NCI-H1048 (cell line): Measurements from ENCODE around the gene PPID.
"Not testable (repeated sequence)": the region's sequence is repeated elsewhere in the genome, so short reads cannot be mapped to it uniquely, and the experiment has no call there.

Experiments used
- DNase-seq: peaks from one replicate; lab custom pipeline; 2025; lab: John Stamatoyannopoulos, UW

The PPID gene

DNA sequence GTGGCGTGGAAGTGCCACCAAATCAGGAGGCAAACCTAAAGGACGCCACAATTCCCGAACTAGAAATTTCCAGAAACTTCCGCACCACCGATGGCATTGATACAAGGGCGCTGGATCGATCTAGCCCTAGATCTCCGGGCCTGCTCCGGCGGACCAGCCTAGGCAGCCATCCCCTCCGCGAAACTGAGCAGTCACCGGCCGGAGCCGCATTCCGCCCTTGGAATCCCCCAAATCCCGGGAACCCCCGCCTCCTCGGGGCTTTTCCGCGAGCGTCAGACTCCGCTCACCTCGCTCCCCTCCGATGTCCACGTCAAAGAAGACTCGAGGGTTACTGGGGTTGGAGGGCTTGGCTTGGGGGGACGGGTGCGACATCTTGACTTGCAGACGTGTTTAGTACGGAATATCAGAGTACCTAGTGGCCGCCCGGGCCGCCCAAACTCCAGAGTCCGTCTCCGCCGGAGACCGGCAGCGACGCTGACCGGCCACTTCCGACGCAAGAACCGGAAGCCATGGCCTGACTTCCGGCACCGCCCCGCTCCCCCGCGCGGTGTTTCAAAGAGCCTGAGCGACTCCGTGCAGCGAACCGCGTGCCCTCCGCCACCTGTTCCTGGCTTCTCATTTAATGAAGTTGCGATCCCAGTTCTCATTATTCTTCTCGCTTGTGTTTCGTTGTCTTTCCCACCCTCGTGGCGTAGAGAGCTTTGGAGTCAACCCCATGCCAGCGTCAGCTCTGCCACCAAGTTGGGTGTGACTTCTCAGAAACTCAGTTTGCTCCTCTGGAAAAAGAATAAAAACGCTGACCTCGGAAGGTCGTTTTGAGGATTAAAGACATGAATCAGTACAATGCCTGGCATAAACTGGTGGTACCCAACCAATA lies at the start of gene PPID:
TSS of gene PPID (minus strand) at position 480 of the 877 bp plus-strand sequence. CDS start at position 372, 108 bp downstream.
- peak; percentile 23 for DNase-seq

DNA sequence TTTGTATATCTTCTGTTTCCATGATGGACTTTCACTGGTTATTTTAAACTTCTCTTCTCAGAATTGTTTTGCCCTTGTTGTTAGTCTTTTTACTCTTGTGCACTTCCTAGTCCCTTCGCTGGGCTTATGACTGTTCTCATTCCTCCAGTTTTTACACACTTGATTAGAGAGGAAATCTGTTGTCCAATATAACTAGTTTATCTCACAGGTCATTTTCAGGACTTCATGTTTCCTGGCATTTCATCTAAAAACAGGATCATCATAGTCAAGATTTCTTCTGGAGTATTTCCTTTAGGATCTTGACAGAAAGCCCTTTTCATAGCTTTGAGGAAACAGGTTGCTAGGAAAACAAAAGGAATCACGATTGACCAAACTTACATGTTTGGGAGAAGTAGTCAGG lies 48.6 kb upstream of the PPID start:
- no peak for DNase-seq

DNA sequence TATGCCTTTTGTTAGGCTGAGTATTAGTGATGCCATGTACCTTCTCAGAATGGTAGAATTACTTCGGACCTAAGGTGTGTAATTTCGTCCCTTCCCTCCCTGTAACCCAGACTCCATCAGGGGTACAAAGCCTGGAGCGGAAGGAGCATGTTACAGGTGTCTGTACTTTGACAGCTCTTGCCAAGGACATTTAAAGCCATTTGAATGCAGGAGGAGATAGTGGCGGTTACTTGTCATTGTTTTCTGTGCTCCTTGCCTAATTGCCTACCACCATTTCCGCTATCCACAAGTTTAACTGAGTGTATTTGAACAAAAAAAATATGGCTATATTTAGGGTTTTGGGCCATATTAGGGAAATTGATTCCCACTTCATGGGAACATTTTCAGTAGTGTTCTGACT lies 47.5 kb upstream of the PPID start:
- no peak for DNase-seq

DNA sequence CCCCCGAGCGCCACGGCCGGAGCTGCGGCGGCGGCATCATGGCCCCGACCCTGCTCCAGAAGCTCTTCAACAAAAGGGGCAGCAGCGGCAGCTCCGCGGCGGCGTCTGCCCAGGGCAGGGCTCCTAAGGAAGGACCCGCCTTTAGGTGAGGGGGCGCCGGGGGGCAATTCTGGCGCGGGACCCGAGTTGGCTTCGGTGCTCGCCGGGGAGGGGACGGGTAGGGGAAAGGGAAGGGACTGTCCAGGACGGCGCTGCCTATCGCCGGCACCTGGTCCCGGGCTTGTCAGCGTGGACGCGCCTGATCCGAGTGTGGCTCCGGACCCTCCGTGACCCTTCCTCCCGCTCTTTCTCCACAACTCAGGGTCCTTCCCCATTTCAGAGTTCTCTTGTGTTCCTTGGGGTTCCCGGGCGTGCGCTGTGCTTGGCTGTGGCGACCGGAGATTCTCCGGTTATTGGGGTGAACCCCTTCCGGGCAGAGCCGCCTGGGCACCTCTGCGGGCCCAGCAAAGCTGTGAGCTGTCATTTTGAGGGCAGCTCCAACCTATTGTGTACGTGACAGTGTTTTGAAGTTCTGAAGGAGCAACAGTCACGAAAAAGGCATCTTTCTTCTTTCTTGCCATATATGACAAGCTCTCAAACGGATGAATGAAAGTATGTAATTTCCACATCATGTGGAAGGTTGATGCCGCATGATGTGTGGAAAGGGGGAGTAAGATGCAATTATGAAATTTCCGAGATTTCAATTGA lies 46.2 kb upstream of the PPID start:
- DNase-seq = no peak

DNA sequence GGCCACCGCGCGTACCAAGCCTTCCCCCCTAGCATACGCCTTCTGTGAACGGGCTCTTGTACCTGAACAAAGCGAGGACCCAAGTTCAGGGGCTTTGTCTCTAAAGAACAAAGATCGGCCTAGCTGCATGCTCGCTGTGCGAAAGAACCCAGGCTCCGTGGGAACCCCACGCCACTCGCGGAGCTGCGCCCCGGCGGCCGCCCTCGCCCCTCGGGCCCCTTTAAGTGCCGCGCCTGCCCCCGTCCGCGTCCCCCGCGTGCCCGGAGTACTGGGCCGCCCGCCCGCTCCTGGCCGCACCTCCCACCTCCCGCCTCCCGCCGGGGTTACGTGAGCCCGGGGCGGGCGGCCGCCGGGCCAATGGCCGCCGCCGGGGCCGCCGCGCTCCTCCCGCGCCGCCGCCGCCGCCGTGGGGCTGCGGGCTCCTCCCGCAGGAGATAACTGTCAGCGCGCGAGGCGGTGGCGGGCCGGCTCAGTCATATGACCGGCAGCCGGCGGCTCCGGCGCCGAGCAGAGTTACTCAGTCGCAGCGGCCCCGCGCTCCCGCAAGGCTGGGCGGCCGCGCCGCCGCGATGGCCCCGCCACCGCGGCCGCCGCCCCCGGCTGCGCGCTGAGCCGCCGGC lies 45.5 kb upstream of the PPID start, which contains the start of gene FNIP2:
TSS of gene FNIP2 (plus strand) at position 472 of the 620 bp plus-strand sequence. CDS start 187 bp downstream, outside the sequence.
- DNase-seq = no peak

DNA sequence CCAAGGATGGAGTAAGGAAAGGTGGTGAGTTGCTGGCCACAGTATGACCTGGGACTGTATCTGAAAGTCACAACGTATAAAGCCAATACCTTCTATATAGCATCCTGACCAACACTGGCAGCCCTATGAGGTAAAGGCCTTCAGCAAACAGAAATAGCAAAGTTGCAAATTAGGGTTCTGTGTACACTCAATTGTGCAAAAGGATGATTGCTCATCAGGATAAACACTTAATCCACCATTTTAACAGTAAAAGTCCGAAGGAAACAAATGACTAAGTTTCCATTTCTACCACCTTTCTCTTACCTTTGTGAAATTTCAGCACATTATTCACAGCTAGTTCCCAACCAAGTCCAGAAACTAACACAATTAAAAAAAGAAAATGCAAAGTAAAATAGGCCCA lies 44.3 kb upstream of the PPID start:
- no peak for DNase-seq

DNA sequence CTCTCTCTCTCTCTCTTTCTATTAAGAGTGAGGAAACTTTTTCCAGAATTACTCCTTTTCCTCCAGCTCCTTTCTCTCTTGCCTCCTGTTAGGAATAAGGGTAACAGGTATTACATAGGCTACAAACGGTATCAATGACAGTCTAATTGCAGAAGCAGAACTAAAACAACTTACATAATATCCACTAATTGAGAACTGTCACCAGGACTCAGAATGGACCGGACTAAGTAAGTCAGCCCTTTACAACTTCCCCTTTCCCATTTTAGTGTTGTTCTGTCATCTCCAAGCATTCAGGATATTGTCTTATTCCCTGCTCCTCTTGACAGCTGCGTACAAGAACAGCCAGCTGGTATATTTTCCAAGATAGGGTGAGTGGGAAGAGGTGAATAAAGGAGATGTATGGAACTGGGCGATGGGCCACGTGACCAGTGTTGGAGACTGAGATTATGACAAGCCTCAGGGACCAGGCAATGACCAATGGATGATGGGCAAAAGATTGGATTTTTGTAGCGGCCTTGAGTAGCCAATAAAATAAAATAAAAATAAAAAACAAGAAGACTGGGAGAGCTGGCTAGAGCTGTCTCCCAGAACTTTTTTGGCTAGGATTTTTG lies 43.3 kb upstream of the PPID start:
- no peak for DNase-seq

DNA sequence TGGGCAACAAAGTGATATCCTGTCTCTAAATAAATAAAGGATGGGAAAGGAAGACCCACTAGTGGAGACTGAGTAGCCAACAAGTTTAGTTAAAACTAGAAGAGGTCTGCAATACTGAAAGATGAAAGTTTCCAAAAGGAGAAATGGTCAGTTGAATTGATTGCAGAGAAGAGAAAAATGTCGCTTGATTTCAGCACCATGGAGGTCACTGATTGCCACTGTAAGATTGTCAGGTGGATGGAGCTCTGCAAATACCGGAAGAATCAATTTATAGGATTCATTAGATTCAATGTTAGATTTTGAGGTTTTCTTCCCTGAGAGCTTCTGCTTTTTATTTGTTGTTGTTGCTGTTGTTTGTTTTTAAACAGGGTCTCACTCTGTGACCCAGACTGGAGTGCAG lies 40.3 kb upstream of the PPID start:
- no peak for DNase-seq

DNA sequence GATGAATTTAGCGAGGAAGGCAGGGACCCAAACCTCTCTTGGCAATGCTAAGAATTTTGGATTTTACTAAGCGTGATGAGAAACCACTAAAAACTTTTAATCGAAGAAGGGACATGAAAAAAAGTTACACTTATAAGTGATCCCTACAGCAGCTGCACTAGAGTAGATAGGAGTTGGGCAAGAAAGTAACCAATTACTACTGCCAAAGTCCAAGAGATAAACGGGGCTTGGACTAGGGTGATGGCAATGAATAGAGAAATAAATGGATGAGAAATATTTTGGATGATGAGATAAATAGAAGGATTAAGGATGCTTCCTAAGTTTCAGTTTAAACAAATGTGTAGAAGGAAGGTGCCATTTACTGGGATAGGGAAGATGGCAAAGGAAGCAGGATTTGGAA lies 39.4 kb upstream of the PPID start:
- no peak for DNase-seq

DNA sequence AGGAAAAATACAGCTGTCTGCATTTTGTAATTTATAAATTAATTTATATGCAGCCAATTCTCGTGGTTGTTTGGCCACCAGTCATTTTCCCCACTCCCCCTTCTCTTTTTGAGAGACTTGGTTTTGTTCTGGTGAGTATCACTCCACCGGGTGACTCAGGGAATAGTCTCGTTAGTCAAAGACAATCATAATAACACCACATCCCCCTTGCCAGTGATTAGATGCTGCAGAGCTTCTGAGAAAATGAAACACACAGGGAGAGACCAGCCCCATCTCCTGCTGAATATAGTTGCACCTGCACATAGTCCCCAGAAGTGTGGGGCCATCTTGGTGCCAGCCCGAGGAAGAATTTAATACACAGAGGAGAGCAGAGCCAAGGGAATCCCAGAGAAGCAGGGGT lies 37.7 kb upstream of the PPID start:
- DNase-seq = no peak

DNA sequence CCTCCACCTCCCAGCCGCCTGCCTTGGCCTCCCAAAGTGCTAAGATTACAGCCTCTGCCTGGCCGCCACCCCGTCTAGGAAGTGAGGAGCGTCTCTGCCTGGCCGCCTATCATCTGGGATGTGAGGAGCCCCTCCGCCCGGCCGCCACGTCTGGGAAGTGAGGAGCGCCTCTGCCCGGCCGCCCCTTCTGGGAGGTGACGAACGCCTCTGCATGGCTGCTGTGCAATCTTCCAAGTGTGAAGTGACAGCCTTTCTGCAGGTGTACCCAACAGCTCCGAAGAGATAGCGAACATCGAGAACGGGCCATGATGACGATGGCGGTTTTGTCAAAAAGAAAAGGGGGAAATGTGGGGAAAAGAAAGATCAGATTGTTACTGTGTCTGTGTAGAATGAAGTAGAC lies 36.3 kb upstream of the PPID start:
- DNase-seq = not testable (repeated sequence)

DNA sequence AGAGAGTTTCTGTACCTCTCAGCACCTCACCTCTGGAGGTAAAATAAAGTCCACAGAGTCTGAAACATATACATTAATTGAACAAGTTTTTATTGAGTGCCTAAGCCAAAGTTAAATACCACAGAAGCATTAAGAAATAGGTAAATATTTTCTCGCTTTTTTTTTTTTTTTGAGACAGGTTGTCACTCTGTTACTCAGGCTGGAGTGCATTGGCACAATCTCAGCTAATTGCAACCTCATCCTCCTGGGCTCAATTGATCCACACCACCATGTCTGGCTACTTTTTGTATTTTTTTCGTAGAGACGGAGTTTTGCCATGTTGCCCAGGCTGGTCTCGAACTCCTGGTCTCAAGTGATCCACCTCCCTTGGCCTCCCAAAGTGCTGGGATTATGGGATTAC lies 35.5 kb upstream of the PPID start:
- no peak for DNase-seq

DNA sequence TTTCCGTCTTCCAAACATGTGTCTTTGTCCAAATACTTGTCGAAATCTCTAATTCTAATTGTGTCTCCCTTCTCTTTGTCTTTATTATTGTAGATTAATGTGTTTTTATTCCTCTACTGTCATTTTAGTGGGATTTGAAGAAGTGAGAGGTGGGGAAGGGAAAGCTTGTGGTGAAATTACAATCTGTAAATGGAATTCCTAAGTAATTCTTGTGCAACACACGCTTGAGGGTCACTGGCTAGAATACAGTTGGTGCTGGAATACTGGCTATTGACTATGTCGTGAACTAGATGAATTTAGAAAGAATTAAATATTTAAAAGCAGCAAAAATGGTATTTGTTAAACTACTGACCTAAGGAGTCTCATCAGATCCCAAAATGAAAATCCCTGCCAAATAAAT lies 34.9 kb upstream of the PPID start:
- no peak for DNase-seq

DNA sequence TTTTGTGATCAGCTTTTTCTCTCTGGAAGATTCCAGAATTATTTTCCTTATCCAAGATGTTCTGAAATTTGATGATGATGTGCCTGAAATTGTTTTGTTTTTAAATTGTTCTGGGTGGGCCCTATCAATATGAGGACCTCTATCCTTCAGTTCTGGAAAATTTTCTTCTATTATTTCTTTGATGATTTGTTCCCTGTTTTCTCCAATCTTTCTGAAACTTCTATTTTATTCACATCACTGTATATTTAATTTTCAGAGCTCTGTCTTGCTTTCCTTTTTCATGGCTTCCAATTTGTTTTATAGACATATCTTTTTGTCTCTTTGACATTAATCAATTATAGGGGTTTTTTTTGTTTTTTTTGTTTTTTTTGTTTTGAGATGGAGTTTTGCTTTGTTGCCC lies 33.4 kb upstream of the PPID start:
- no peak for DNase-seq

DNA sequence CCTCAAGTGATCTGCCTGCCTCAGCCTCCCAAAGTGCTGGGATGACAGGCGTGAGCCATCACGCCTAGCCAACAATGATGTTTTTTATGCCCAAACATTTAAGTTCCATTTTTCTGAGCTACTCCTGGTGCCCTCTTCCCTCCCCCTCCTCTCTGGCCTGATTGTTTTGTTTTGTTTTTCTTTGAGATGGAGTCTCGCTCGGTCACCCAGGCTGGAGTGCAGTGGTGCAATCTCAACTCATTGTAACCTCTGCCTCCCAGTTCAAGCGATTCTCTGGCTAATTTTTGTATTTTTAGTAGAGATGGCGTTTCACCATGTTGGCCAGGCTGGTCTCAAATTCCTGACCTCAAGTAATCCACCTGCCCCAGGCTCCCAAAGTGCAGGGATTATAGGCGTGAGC lies 32.6 kb upstream of the PPID start:
- not testable (repeated sequence) for DNase-seq

DNA sequence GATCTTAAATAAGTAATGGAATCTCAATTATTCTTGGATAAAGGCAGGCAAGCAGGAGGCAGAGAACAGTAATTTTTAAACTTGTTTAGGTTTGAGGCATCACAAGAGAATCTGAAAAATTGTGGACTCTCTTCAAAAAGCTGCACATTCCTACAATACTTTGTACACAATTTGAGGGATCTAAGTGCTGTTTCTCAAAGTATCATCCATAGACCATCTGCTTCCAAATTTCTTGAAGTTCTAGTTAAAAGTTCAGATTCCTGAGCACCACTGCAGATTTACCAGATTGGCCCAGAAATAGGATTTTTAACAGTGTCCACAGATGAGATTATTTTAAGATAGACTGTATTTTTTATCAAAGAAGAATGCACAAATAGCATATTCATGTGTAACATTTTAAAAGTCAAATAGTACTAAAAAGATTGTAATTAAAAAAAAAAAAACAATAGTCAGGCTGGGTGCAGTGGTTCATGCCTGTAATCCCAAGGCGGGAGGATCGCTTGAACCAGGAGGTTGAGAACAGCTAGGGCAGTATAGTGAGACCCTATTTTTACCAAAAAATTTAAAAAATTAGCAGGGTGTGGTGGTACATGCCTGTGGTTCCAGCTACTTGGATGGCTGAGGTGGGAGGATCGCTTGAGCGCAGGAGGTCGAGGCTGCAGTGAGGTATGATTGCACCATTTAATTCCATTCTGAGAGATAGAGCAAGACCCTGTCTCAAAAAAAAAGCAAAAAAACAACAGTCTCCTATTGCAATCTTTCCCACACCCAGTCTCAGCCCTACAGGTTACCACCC lies 31.4 kb upstream of the PPID start:
- no peak for DNase-seq

DNA sequence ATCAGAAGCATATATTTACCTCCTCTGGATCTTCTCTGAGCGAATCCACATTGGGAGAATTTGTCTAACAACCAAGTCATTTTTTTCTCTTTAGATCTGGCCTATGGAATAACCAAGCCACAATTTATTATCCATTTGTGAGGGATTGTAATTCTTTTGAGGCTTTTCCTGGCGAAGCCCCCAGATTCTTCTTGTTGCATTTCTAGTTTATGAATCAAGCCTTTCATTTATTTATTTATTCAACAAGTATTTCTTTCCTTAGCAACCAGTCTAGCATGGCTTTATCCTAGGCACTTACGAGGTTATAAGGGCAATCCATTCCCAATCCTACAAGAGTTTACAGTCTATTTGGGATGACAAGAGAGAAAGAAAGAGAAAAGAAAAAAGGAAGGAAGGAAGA lies 27.2 kb upstream of the PPID start:
- DNase-seq = no peak

DNA sequence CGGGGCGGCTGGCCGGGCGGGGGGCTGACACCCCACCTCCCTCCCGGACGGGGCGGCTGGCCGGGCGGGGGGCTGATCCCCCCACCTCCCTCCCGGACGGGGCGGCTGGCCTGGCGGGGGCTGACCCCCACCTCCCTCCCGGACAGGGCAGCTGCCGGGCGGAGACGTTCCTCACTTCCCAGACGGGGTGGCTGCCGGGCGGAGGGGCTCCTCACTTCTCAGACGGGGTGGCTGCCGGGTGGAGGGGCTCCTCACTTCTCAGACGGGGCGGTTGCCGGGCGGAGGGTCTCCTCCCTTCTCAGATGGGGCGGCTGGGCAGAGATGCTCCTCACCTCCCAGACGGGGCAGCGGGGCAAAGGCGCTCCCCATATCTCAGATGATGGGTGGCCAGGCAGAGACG lies 23.3 kb upstream of the PPID start:
- DNase-seq = not testable (repeated sequence)

DNA sequence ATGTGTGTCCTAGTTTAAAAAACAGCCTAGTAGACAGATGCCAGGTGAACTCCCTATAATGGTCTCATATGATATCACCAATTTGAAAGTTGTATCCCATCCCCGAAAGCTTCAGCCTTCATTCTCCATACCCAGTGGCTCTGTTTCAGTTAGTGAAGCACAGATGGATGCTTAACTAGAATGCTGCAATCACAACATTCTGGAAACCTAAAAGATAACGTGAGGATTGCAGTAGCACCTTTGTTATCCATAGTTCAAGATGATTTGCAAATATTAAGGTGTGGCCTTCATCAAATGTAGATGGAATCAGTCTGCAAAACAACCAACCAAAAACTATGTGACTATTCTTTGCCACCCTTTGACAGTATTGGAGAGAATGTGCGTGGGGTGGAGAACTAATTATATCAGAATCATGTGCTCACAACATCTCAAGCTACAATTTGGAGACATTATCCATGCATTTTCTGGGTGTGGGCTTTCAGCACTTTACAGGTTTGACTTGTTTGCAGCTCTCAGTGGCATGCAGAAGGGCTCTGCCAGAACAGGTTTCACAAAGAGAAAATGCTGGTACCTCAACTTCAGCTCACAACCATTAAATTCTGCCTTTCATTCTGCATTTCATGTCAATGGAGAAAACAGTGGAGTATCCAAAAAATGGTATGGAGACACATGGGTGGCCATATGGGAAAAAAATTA lies 18.3 kb upstream of the PPID start:
- DNase-seq = no peak

DNA sequence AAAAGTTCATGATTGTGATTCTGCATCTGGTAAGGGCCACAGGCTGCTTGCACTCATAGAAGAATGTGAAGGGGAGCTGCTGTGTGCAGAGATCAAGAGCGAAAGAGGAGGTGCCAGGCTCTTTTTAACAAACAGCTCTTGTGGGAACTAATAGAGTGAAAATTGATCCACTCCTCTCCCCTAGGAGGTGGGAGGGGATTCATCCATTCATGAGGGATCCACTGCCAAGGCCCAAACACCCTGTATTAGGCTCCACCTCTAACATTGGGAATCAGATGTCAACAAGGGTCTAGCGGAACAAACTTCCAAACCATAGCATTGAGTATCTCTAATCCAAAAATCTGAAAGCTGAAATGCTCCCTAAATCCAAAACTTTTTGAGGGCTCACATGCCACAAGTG lies 16.4 kb upstream of the PPID start:
- DNase-seq = no peak

DNA sequence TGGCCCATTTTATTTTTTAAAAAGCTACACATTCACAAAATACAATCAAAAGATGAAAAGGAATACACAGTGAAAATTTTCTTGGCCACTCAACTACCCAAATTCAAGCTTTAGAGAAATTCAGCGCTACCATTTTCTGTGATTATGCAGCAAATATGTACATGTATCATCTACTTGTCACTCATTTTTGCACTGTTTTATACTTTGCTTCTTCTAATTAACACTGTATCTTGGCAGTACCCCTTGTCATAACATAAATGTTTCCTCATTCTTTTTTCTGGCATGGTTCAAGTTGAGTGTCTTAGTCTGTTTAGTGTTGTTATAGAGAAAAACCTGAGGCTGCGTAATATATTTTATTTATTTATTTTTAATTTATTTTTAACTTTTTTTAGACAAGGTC lies 15.7 kb upstream of the PPID start:
- no peak for DNase-seq
